B cell (primary cell): ENCODE data around the gene GATAD2A. TPM values are rescaled to one million over a fixed set of nuclear protein-coding genes. Genes with fewer than 3 reads are reported as not detected.

Experiments
- ATAC-seq: fragments of 200-7000 bp; cut with Tn5 transposase; one replicate; pipeline ENCODE4 v1.10.0; 2021; ENCODE audit warnings: low read depth, mild to moderate bottlenecking, moderate number of reproducible peaks, moderate library complexity
- CTCF ChIA-PET: fragments of 350-600 bp; sonication (Branson Sonifier 250); formaldehyde crosslinking; loops from one replicate; lab custom pipeline; 2021; ENCODE audit warnings: antibody characterized with exemption, inconsistent platforms; lab: Charles Lee
- POLR2A ChIA-PET: fragments of 350-600 bp; sonication (Branson Sonifier 250); formaldehyde crosslinking; loops from one replicate; lab custom pipeline; 2021; ENCODE audit warnings: antibody characterized with exemption; lab: Charles Lee
- DNase-seq: peaks from one replicate; pipeline ENCODE4 v3.0.0; 2013
- H2AFZ ChIP-seq: 2 replicates; pipeline ENCODE4 v1.6.1; 2012; ENCODE audit warnings: mild to moderate bottlenecking, low read depth, low read length; ENCODE audit not compliant: insufficient read depth, poor library complexity, severe bottlenecking
- H3K27ac ChIP-seq, 2 donors: 1 replicate in 1 of 2; 2 replicates in 1 of 2; pipeline ENCODE4 v1.5.1; 2012 to 2013; ENCODE audit warnings: low read length in 2 of 2, mild to moderate bottlenecking in 2 of 2, moderate library complexity in 1 of 2
- H3K27me3 ChIP-seq, 4 experiments: fragments of 200-600 bp in 1 of 4; sonication (generic) in 1 of 4; replicated peaks in 1 of 4; 1 replicate in 2 of 4; 2 replicates in 2 of 4; pipeline versions ENCODE4 v1.6.1 to v1.7.0; 2013 to 2016; ENCODE audit warnings: low read length in 3 of 4, mild to moderate bottlenecking in 2 of 4, mixed read lengths in 1 of 4, moderate library complexity in 1 of 4; ENCODE audit not compliant: insufficient read depth in 4 of 4, control insufficient read depth in 3 of 4; ENCODE audit errors: control extremely low read depth in 1 of 4
- H3K36me3 ChIP-seq, 2 experiments: replicated peaks in 1 of 2; 1 replicate in 1 of 2; 2 replicates in 1 of 2; pipeline versions ENCODE4 v1.6.1 to v1.7.1; 2013; ENCODE audit warnings: low read length in 1 of 2; ENCODE audit not compliant: insufficient read depth in 2 of 2, control insufficient read depth in 1 of 2; ENCODE audit errors: control extremely low read depth in 1 of 2, extremely low read depth in 1 of 2
- H3K4me1 ChIP-seq, 2 donors: fragments of 200-600 bp in 1 of 2; sonication (generic) in 1 of 2; 1 replicate in 1 of 2; 2 replicates in 1 of 2; pipeline versions ENCODE4 v1.5.1 to v1.6.1; 2013 to 2017; ENCODE audit warnings: low read length in 2 of 2; ENCODE audit not compliant: control insufficient read depth in 2 of 2, insufficient read depth in 2 of 2
- H3K4me2 ChIP-seq: replicated peaks from 2 replicates; pipeline ENCODE3; 2012; ENCODE audit warnings: mild to moderate bottlenecking, low read depth, low read length; ENCODE audit not compliant: poor library complexity, severe bottlenecking
- H3K4me3 ChIP-seq, 5 experiments: fragments of 200-600 bp in 1 of 5; sonication (generic) in 1 of 5; 1 replicate in 3 of 5; 2 replicates in 2 of 5; pipeline versions ENCODE4 v1.5.1 to v1.7.0; 2011 to 2016; ENCODE audit warnings: low read length in 4 of 5, mild to moderate bottlenecking in 4 of 5, low read depth in 2 of 5, control low read depth in 1 of 5, moderate library complexity in 1 of 5; ENCODE audit not compliant: insufficient read depth in 1 of 5; ENCODE audit errors: control extremely low read depth in 1 of 5, extremely low read depth in 1 of 5
- H3K79me2 ChIP-seq: fragments of 200-600 bp; sonication (generic); one replicate; pipeline ENCODE4 v1.6.0; 2016; ENCODE audit warnings: low read length; ENCODE audit not compliant: control insufficient read depth, insufficient read depth
- H3K9ac ChIP-seq: fragments of 200-600 bp; sonication (generic); 2 replicates; pipeline ENCODE4 v1.6.1; 2017; ENCODE audit warnings: mild to moderate bottlenecking, low read length, moderate library complexity
- H3K9me3 ChIP-seq, 3 donors: one replicate each; pipeline versions ENCODE4 v1.6.1 to v1.7.1; 2013; ENCODE audit warnings: low read length in 2 of 3; ENCODE audit not compliant: control insufficient read depth in 2 of 3, insufficient read depth in 1 of 3; ENCODE audit errors: control extremely low read depth in 1 of 3
- H4K20me1 ChIP-seq: 2 replicates; pipeline ENCODE4 v1.6.0; 2012; ENCODE audit warnings: mild to moderate bottlenecking, low read length; ENCODE audit not compliant: insufficient read depth, control insufficient read depth, poor library complexity, severe bottlenecking
- H3K27ac Mint-ChIP-seq: one replicate; pipeline ENCODE4 v1.8.0; 2021; ENCODE audit warnings: mixed read lengths
- H3K27me3 Mint-ChIP-seq: one replicate; pipeline ENCODE4 v1.8.0; 2021; ENCODE audit warnings: mixed read lengths
- H3K4me1 Mint-ChIP-seq: one replicate; pipeline ENCODE4 v1.8.0; 2021; ENCODE audit warnings: mixed read lengths
- H3K4me3 Mint-ChIP-seq: one replicate; pipeline ENCODE4 v1.8.0; 2021; ENCODE audit warnings: mixed read lengths
- H3K9me3 Mint-ChIP-seq: one replicate; pipeline ENCODE4 v1.8.0; 2022; ENCODE audit warnings: mixed read lengths; ENCODE audit not compliant: insufficient read depth
- EZH2 ChIP-seq: IDR thresholded peaks from 2 replicates; pipeline ENCODE4 v1.6.1; 2012; ENCODE audit warnings: borderline replicate concordance, low read depth, mild to moderate bottlenecking, moderate library complexity, low read length; ENCODE audit not compliant: insufficient read depth, poor library complexity, severe bottlenecking
- WGBS: methylation state at CpG from one replicate; pipeline ENCODE4 v1.1.5; 2013; ENCODE audit warnings: missing lambda C conversion rate; ENCODE audit not compliant: insufficient coverage; 5-methylcytosine and 5-hydroxymethylcytosine counted together
- intact Hi-C: fragments of 100-400 bp; cut with micrococcal nuclease; formaldehyde crosslinking; loops from one replicate; pipeline ENCODE4 v1.10.0; 2022
- polyA plus RNA-seq: library from polyadenylated mRNA; depleted of rRNA; stranded (reverse); fragments of >200 nt; gene quantifications from 2 replicates; pipeline ENCODE4 v1.2.3, GENCODE V29; 2012
- total RNA-seq, 2 donors: library from RNA; stranded (reverse); fragments of 120-200 nt in 1 of 2; gene quantifications; 1 replicate in 1 of 2; 2 replicates in 1 of 2; pipeline versions ENCODE4 v1.2.3 to v1.2.4, GENCODE V29; 2013 to 2022
- TF ChIP-seq, protein P1 (sequence below): fragments of 200-600 bp; IDR thresholded peaks from one replicate; pipeline ENCODE4 v1.8.0; 2022; ENCODE audit warnings: antibody characterized with exemption, mild to moderate bottlenecking

Gene GATAD2A
- total and polyA plus RNA-seq, 2 donors (not counting 1 experiment from before 2014, with no cell fraction given): 28.8 to 76.3 TPM

DNA sequence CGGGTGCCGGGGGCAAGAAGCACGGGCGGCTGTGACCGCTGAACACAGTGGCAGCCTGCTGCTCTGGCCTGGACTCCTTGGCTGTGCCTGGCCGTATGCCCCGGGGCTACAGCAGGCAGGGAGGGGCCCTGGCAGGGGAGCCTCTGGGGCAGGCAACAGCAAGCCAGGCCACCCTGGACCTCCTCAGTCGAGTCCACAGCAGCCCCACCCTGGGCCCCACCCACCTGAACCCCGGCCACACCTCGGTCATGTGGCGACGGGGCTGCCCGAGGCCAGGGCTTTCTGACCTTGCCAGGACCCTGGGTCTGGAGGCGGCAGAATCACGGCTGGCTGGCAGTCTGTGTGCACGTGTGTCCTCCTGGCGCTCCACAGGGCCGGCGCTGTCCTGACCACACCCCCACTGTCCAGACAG, 141.3 kb downstream of the GATAD2A start:
- Histone ChIP-seq H3K27ac (no peak overlapping the region), H3K79me2 (no peaks in the 10 kb centered on the region), H3K4me1 (peaks cover 3 to 5% of the 10 kb centered on the region in 2 donors), H3K27me3 (peaks cover 0 to 34% (median 5%) of the 10 kb centered on the region in 4 experiments), H2AFZ (no peak overlapping the region), H3K9me3 (peaks cover 0 to 22% (median 0%) of the 10 kb centered on the region in 3 donors), H3K36me3 (no peaks in the 10 kb centered on the region), H4K20me1 (no peaks in the 10 kb centered on the region), H3K9ac (no peak overlapping the region), H3K4me3 (no peak overlapping the region), H3K4me2 (no peak overlapping the region)
- no peak for TF ChIP-seq EZH2
- TF ChIP-seq, protein P1, sequence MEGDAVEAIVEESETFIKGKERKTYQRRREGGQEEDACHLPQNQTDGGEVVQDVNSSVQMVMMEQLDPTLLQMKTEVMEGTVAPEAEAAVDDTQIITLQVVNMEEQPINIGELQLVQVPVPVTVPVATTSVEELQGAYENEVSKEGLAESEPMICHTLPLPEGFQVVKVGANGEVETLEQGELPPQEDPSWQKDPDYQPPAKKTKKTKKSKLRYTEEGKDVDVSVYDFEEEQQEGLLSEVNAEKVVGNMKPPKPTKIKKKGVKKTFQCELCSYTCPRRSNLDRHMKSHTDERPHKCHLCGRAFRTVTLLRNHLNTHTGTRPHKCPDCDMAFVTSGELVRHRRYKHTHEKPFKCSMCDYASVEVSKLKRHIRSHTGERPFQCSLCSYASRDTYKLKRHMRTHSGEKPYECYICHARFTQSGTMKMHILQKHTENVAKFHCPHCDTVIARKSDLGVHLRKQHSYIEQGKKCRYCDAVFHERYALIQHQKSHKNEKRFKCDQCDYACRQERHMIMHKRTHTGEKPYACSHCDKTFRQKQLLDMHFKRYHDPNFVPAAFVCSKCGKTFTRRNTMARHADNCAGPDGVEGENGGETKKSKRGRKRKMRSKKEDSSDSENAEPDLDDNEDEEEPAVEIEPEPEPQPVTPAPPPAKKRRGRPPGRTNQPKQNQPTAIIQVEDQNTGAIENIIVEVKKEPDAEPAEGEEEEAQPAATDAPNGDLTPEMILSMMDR: no peak
- intact Hi-C loops: no loop called here
- Mint-ChIP-seq H3K27me3 (peaks cover 16% of the 10 kb centered on the region), H3K4me1 (peaks cover 3% of the 10 kb centered on the region), H3K27ac (no peak overlapping the region), H3K4me3 (no peak overlapping the region), H3K9me3 (no peaks in the 10 kb centered on the region)
- WGBS: 85% methylated on average over 17 of the region's 19 CpGs
- POLR2A ChIA-PET: no interaction called here
- no peak for DNase-seq
- CTCF ChIA-PET: interaction anchor here (0.5 to 0.9 kb wide), 2 partner anchors 9 to 1688 kb away, joined by 3 read pairs; no protein-coding TSS in a partner anchor
- no peak for ATAC-seq

DNA sequence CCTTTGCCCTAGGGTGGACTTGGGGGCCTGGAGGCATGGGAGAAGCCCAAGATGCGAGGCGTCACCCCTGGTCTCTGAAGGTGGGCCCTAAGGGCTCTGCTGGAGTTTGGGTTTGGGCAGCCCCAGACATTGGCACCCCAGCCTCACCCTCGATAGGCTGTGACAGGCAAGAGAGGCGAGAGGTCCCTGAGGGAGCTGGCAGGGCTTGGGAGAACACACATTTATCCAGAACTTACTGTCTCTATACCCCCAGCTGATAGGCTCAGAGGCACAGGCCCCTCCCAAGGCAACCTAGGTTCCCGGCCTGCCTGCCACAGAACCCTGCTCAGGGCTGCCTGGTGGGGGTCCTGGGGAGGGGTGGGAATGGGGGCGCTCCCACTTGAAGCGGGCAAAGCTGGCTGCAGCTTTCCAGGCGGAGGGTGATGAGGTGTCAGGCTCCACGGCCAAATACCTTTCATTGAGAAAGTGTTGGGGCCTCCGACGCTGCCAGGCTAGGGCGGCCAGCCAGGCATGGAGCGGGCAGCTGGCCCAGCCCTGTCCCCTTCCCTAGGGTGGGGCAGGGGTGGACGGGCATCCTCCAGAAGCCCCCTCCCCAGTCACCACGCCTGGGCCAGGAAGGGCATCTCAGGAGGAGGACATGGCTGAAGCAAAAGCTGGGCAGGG, 142.3 kb downstream of the GATAD2A start:
- no peak for ATAC-seq
- Mint-ChIP-seq H3K9me3 (no peaks in the 10 kb centered on the region), H3K4me1 (no peaks in the 10 kb centered on the region), H3K27me3 (peaks cover 8% of the 10 kb centered on the region), H3K27ac (no peak overlapping the region), H3K4me3 (no peak overlapping the region)
- no peak for DNase-seq
- Histone ChIP-seq H3K4me1 (no peaks in the 10 kb centered on the region), H2AFZ (no peak overlapping the region), H3K4me3 (no peak overlapping the region), H3K79me2 (no peaks in the 10 kb centered on the region), H3K27me3 (peaks cover 0 to 24% (median 1%) of the 10 kb centered on the region in 4 experiments), H3K36me3 (no peaks in the 10 kb centered on the region), H3K27ac (no peak overlapping the region), H3K9ac (no peak overlapping the region), H3K4me2 (no peak overlapping the region), H4K20me1 (no peaks in the 10 kb centered on the region), H3K9me3 (peaks cover 0 to 21% (median 0%) of the 10 kb centered on the region in 3 donors)
- intact Hi-C loops: no loop called here
- POLR2A ChIA-PET: interaction anchor here (0.5 to 1.1 kb wide), 2 partner anchors 16 to 261 kb away, joined by 6 to 9 read pairs; no protein-coding TSS in a partner anchor
- 82% methylated on average over 13 of the region's 15 CpGs for WGBS
- CTCF ChIA-PET: no interaction called here
- TF ChIP-seq, protein P1: no peak
- TF ChIP-seq EZH2: no peak
